ENCODE measurements around the gene RPL7L1. TPM values are rescaled to one million over a fixed set of nuclear protein-coding genes. Genes with fewer than 3 reads are reported as not detected.

RPL7L1 gene
- total RNA-seq, 2 experiments from 2014 or later: 74.1 to 77.9 TPM

- POLR2A ChIA-PET: no interaction called here
- ATAC-seq (no peak), DNase-seq (no peak)
- Mint-ChIP-seq H3K27me3 (ENCODE audit: low read depth) (peaks cover 10% of the 10 kb centered on the region), H3K36me3 (ENCODE audit: low read depth) (no peaks in the 10 kb centered on the region), H3K4me3 (no peak overlapping the region), H3K27ac (no peak overlapping the region), H3K9me3 (ENCODE audit: insufficient read depth) (no peaks in the 10 kb centered on the region), H3K4me1 (ENCODE audit: low read depth) (peaks cover 7% of the 10 kb centered on the region)
- CTCF ChIA-PET: interaction anchor here (0.9 to 3.4 kb wide), 4 partner anchors 10 to 250 kb away, joined by 3 to 14 read pairs (median 4); partner anchors contain the start of gene PPP2R5D
Measured at GRCh38 chr6:42911171-42912021, 32.0 kb downstream of the RPL7L1 start.

- CTCF ChIA-PET: interaction anchor here (0.9 to 1.8 kb wide), 3 partner anchors 10 to 16 kb away, joined by 5 to 9 read pairs (median 7); partner anchors contain the start of gene CNPY3
- POLR2A ChIA-PET: no interaction called here
- H3K4me3 Mint-ChIP-seq: no peak overlapping the region
- ATAC-seq (no peak), DNase-seq (no peak)
- no peaks in the 10 kb centered on the region for H3K36me3 Mint-ChIP-seq (ENCODE audit: low read depth)
- H3K27ac Mint-ChIP-seq: no peak overlapping the region
- H3K27me3 Mint-ChIP-seq (ENCODE audit: low read depth): peaks cover 10% of the 10 kb centered on the region
- H3K4me1 Mint-ChIP-seq (ENCODE audit: low read depth): peaks cover 7% of the 10 kb centered on the region
- H3K9me3 Mint-ChIP-seq (ENCODE audit: insufficient read depth): no peaks in the 10 kb centered on the region
Measured at GRCh38 chr6:42914546-42914945, 35.1 kb downstream of the RPL7L1 start.

GRCh38 chr6:42915732-42916131 lies 36.3 kb downstream of the RPL7L1 start, which contains the start of gene PTCRA:
Gene PTCRA, plus strand, starts transcription at chr6:42916053. Its CDS starts 17 bp downstream, at chr6:42916070.
- Mint-ChIP-seq H3K4me1 (ENCODE audit: low read depth) (peaks cover 7% of the 10 kb centered on the region), H3K27me3 (ENCODE audit: low read depth) (peaks cover 10% of the 10 kb centered on the region), H3K36me3 (ENCODE audit: low read depth) (no peaks in the 10 kb centered on the region), H3K27ac (no peak within 1 kb of the TSS), H3K4me3 (no peak within 1 kb of the TSS), H3K9me3 (ENCODE audit: insufficient read depth) (no peaks in the 10 kb centered on the region)
- ChIA-PET CTCF (interaction anchor here (1.3 kb wide), 1 partner anchor 14 kb away, joined by 3 read pairs; no protein-coding TSS in a partner anchor), POLR2A (no interaction called here)
- peak; percentile 44 for ATAC-seq
- DNase-seq: no peak

- no peaks in the 10 kb centered on the region for H3K9me3 Mint-ChIP-seq (ENCODE audit: insufficient read depth)
- H3K4me1 Mint-ChIP-seq (ENCODE audit: low read depth): peaks cover 5% of the 10 kb centered on the region
- CTCF ChIA-PET: interaction anchor here (0.6 to 1.3 kb wide), 2 partner anchors 14 to 39 kb away, joined by 3 read pairs; no protein-coding TSS in a partner anchor
- no peaks in the 10 kb centered on the region for H3K36me3 Mint-ChIP-seq (ENCODE audit: low read depth)
- H3K4me3 Mint-ChIP-seq: no peak overlapping the region
- DNase-seq: no peak
- H3K27ac Mint-ChIP-seq: no peak overlapping the region
- ATAC-seq: peak; percentile 46
- POLR2A ChIA-PET: interaction anchor here (1.2 kb wide), 1 partner anchor 13 kb away, joined by 7 read pairs; the partner anchor contains the start of gene CNPY3
- peaks cover 8% of the 10 kb centered on the region for H3K27me3 Mint-ChIP-seq (ENCODE audit: low read depth)
Measured at GRCh38 chr6:42916288-42916687, 36.9 kb downstream of the RPL7L1 start.

- no peak for ATAC-seq
- H3K27ac Mint-ChIP-seq: no peak overlapping the region
- no peaks in the 10 kb centered on the region for H3K36me3 Mint-ChIP-seq (ENCODE audit: low read depth)
- H3K4me1 Mint-ChIP-seq (ENCODE audit: low read depth): no peaks in the 10 kb centered on the region
- H3K27me3 Mint-ChIP-seq (ENCODE audit: low read depth): peaks cover 2% of the 10 kb centered on the region
- H3K9me3 Mint-ChIP-seq (ENCODE audit: insufficient read depth): no peaks in the 10 kb centered on the region
- DNase-seq: no peak
- H3K4me3 Mint-ChIP-seq: no peak overlapping the region
- POLR2A ChIA-PET: no interaction called here
- CTCF ChIA-PET: no interaction called here
Measured at GRCh38 chr6:42921801-42922200, 42.4 kb downstream of the RPL7L1 start.

GRCh38 chr6:42923666-42924065 lies 44.2 kb downstream of the RPL7L1 start:
- DNase-seq (no peak), ATAC-seq (no peak)
- H3K27me3 Mint-ChIP-seq (ENCODE audit: low read depth): peaks cover 2% of the 10 kb centered on the region
- no peak overlapping the region for H3K4me3 Mint-ChIP-seq
- H3K4me1 Mint-ChIP-seq (ENCODE audit: low read depth): peaks cover 5% of the 10 kb centered on the region
- no peak overlapping the region for H3K27ac Mint-ChIP-seq
- ChIA-PET POLR2A (no interaction called here), CTCF (no interaction called here)
- H3K36me3 Mint-ChIP-seq (ENCODE audit: low read depth): no peaks in the 10 kb centered on the region
- H3K9me3 Mint-ChIP-seq (ENCODE audit: insufficient read depth): no peaks in the 10 kb centered on the region

GRCh38 chr6:42925248-42925857 lies 45.9 kb downstream of the RPL7L1 start:
- DNase-seq: no peak
- no peak overlapping the region for H3K27ac Mint-ChIP-seq
- CTCF ChIA-PET: interaction anchor here (0.7 kb wide), 1 partner anchor 10 kb away, joined by 5 read pairs; no protein-coding TSS in a partner anchor

GRCh38 chr6:42928986-42929820 lies 49.8 kb downstream of the RPL7L1 start, which contains the start of gene CNPY3:
Gene CNPY3, plus strand, starts transcription at chr6:42929480. Its CDS starts 91 bp downstream, at chr6:42929571.
- H3K27ac Mint-ChIP-seq: peak within 1 kb of the TSS; percentile 94
- DNase-seq: peak; percentile 98
- CTCF ChIA-PET: interaction anchor here (0.7 to 2.9 kb wide), 16 partner anchors 11 to 440 kb away, joined by 3 to 25 read pairs (median 3); partner anchors contain the start of genes CUL7, KLC4, MRPL2 and PEX6

More at GRCh38 chr6:42925248-42925857, 45.9 kb downstream of the RPL7L1 start:
- Mint-ChIP-seq H3K36me3 (ENCODE audit: low read depth) (peaks cover 3% of the 10 kb centered on the region), H3K27me3 (ENCODE audit: low read depth) (peaks cover 2% of the 10 kb centered on the region), H3K4me3 (no peak overlapping the region), H3K9me3 (ENCODE audit: insufficient read depth) (no peaks in the 10 kb centered on the region), H3K4me1 (ENCODE audit: low read depth) (peaks cover 12% of the 10 kb centered on the region)
- no peak for ATAC-seq
- POLR2A ChIA-PET: no interaction called here

GRCh38 chr6:42929821-42930360 lies 50.5 kb downstream of the RPL7L1 start:
- peaks cover 39% of the 10 kb centered on the region for H3K36me3 Mint-ChIP-seq (ENCODE audit: low read depth)
- DNase-seq: peak; percentile 87
- peaks cover 47% of the 10 kb centered on the region for H3K4me1 Mint-ChIP-seq (ENCODE audit: low read depth)
- peak overlapping the region; percentile 90 for H3K4me3 Mint-ChIP-seq
- no peaks in the 10 kb centered on the region for H3K9me3 Mint-ChIP-seq (ENCODE audit: insufficient read depth)
- H3K27ac Mint-ChIP-seq: peak overlapping the region; percentile 94
- ATAC-seq: no peak
- H3K27me3 Mint-ChIP-seq (ENCODE audit: low read depth): no peaks in the 10 kb centered on the region
- ChIA-PET CTCF (interaction anchor here (0.7 to 2.9 kb wide), 13 partner anchors 10 to 440 kb away, joined by 3 to 25 read pairs (median 3); partner anchors contain the start of genes CUL7, PEX6, PPP2R5D and RRP36), POLR2A (interaction anchor here (0.6 to 4.3 kb wide), 27 partner anchors 9 to 700 kb away, joined by 3 to 46 read pairs (median 5); partner anchors contain the start of genes BICRAL, CUL7, CUL9 and GTPBP2)

More at GRCh38 chr6:42928986-42929820, 49.8 kb downstream of the RPL7L1 start, which contains the start of gene CNPY3:
- ATAC-seq: peak; percentile 87
- H3K36me3 Mint-ChIP-seq (ENCODE audit: low read depth): peaks cover 34% of the 10 kb centered on the region
- POLR2A ChIA-PET: interaction anchor here (0.6 to 4.3 kb wide), 30 partner anchors 9 to 1318 kb away, joined by 3 to 46 read pairs (median 5); partner anchors contain the start of genes BICRAL, CUL7, CUL9 and GTPBP2
- peaks cover 41% of the 10 kb centered on the region for H3K4me1 Mint-ChIP-seq (ENCODE audit: low read depth)
- H3K27me3 Mint-ChIP-seq (ENCODE audit: low read depth): no peaks in the 10 kb centered on the region
- H3K4me3 Mint-ChIP-seq: peak within 1 kb of the TSS; percentile 90
- no peaks in the 10 kb centered on the region for H3K9me3 Mint-ChIP-seq (ENCODE audit: insufficient read depth)

- POLR2A ChIA-PET: interaction anchor here (1.2 kb wide), 1 partner anchor 47 kb away, joined by 3 read pairs; the partner anchor contains the start of gene PEX6
- no peak for DNase-seq
- ATAC-seq: no peak
- no peaks in the 10 kb centered on the region for H3K9me3 Mint-ChIP-seq (ENCODE audit: insufficient read depth)
- H3K27me3 Mint-ChIP-seq (ENCODE audit: low read depth): no peaks in the 10 kb centered on the region
- peaks cover 54% of the 10 kb centered on the region for H3K4me1 Mint-ChIP-seq (ENCODE audit: low read depth)
- peak overlapping the region; percentile 43 for H3K27ac Mint-ChIP-seq
- H3K36me3 Mint-ChIP-seq (ENCODE audit: low read depth): peaks cover 61% of the 10 kb centered on the region
- peak overlapping the region; percentile 90 for H3K4me3 Mint-ChIP-seq
- CTCF ChIA-PET: interaction anchor here (1.0 kb wide), 1 partner anchor 82 kb away, joined by 3 read pairs; the partner anchor contains the start of genes KLHDC3 and MEA1
Measured at GRCh38 chr6:42932412-42932811, 53.0 kb downstream of the RPL7L1 start.

Data from activated CD8-positive, alpha-beta T cell treated with anti-CD3 and anti-CD28 coated beads, Interleukin-2, amount 10 ng/mL, durations not matched to agents 7 days and 5 days (primary cell).